Activated naive CD4-positive, alpha-beta T cell treated with Interleukin-2 at 50 U/mL for 16 hours (primary cell): ENCODE measurements around the gene HHAT.

Experiments
- DNase-seq: peaks from one replicate; pipeline ENCODE4 v3.0.0-alpha.2; 2020

Gene HHAT

GRCh38 chr1:210446479-210446878 is 117.8 kb downstream of the HHAT start:
- DNase-seq: peak; percentile 88

GRCh38 chr1:210447456-210448057 is 118.9 kb downstream of the HHAT start:
- DNase-seq: no peak

- DNase-seq: no peak
These were observed 119.7 kb downstream of the HHAT start for GRCh38 chr1:210448297-210448892.

- DNase-seq: no peak
These were observed 127.3 kb downstream of the HHAT start for GRCh38 chr1:210455840-210456603.

- DNase-seq: no peak
These were observed 128.1 kb downstream of the HHAT start for GRCh38 chr1:210456731-210457255.

GRCh38 chr1:210457568-210457967 is 128.9 kb downstream of the HHAT start:
- no peak for DNase-seq

GRCh38 chr1:210464519-210465039 is 135.9 kb downstream of the HHAT start:
- DNase-seq: peak; percentile 13

GRCh38 chr1:210465150-210465549 is 136.4 kb downstream of the HHAT start:
- no peak for DNase-seq

- no peak for DNase-seq
These were observed 138.8 kb downstream of the HHAT start for GRCh38 chr1:210467440-210468043.

- DNase-seq: no peak
These were observed 140.7 kb downstream of the HHAT start for GRCh38 chr1:210469441-210469840.

GRCh38 chr1:210475321-210475720 is 146.6 kb downstream of the HHAT start:
- DNase-seq: no peak

- DNase-seq: no peak
These were observed 147.1 kb downstream of the HHAT start for GRCh38 chr1:210475806-210476205.

GRCh38 chr1:210476730-210477129 is 148.0 kb downstream of the HHAT start:
- no peak for DNase-seq

GRCh38 chr1:210477328-210477924 is 148.7 kb downstream of the HHAT start:
- no peak for DNase-seq

- DNase-seq: no peak
These were observed 150.1 kb downstream of the HHAT start for GRCh38 chr1:210478820-210479219.

GRCh38 chr1:210482491-210482890 is 153.8 kb downstream of the HHAT start:
- DNase-seq: no peak

GRCh38 chr1:210482945-210483617 is 154.4 kb downstream of the HHAT start:
- no peak for DNase-seq

- DNase-seq: no peak
These were observed 155.1 kb downstream of the HHAT start for GRCh38 chr1:210483821-210484220.

GRCh38 chr1:210487021-210487420 is 158.3 kb downstream of the HHAT start:
- no peak for DNase-seq

- DNase-seq: no peak
These were observed 160.8 kb downstream of the HHAT start for GRCh38 chr1:210489491-210489890.

GRCh38 chr1:210490781-210491180 is 162.1 kb downstream of the HHAT start:
- DNase-seq: no peak

- no peak for DNase-seq
These were observed 167.4 kb downstream of the HHAT start for GRCh38 chr1:210496063-210496462.
